GF-D8 (cell line): ENCODE data around the gene RAB35.

Source experiments
- DNase-seq: peaks from one replicate; lab custom pipeline; 2025; lab: John Stamatoyannopoulos, UW

Gene RAB35

GRCh38 chr12:120116441-120116791 lies at the start of gene RAB35:
Gene RAB35, minus strand, starts transcription at chr12:120116753. Its CDS starts 103 bp downstream, at chr12:120116650.
- DNase-seq = no peak

DNA sequence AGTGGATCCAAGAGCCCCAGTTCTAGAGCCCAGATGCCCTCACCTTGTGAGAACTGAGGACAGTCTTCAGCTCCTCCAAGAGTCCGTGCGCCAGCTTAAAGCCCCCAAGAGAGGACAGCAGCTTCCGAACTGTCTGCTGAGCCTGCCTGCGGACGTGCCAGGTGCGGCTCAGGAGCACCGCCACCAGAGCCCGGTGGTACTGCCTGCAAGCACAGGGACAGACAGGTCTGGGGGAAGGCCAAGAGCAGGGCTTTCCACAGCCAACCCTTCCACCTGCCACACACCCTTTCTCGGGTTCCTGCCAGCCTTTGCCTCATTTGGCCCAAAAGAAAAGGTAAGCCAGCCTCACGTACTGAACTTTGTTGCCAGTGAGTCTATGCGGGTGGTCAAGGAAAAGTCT lies 47.7 kb upstream of the RAB35 start:
- DNase-seq = no peak

GRCh38 chr12:120162763-120163162 lies 46.2 kb upstream of the RAB35 start:
- no peak for DNase-seq

GRCh38 chr12:120161852-120162251 lies 45.3 kb upstream of the RAB35 start:
- DNase-seq = no peak

DNA sequence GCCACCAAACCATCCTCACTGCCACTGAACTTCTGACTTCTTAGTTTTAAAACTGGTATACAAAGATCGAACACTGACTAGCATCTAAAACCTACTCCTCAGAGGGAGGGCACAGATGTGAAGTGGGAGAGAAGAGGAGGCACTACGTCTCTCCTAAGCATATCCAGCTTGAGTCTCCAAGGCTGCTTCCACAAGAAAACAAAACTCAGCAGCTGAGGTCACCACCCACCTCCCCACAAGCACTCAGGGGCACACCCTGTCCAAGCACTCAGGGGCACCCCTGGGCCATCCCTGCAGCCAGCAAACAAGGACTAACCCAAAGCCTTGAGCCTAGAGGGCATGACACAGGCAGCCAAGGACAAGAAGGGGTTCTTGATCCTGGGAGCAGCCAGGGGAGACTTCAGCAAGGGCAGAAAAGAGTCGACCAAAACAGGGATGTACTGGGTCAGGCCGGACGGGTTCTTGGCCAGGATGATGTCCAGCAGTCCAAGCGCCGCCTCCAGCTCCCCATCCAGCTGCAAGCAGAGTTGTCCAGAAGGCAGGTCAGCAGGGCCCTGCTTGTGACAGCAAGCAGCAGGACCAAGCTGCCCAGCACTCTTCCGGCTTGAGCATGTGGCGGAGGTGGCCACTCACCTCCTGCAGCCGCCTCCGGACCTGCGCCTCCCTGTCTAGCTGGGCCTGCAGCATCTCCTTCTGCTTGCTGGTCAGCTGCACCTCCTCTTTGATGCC lies 43.1 kb upstream of the RAB35 start:
- DNase-seq = no peak

DNA sequence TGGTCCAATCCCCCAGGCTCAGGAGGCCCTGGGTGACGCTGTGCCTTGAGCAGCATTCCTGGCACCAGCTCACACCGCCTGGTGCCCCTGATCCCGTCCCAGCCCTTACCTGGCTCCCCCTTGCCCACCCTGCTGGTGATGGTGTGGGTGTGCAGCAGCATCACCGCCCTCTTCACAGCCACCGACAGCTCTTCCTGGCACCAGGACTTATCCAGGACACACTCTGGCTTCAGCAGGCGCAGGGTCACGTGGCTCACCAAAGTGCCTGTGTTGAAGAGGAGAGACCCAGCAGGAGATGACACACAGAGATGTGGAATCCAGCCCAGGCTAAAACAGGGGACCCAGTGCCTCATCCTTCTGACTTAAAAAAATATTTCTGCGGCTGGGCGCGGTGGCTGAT lies 41.8 kb upstream of the RAB35 start:
- no peak for DNase-seq

GRCh38 chr12:120157678-120158077 lies 41.1 kb upstream of the RAB35 start:
- DNase-seq = no peak

DNA sequence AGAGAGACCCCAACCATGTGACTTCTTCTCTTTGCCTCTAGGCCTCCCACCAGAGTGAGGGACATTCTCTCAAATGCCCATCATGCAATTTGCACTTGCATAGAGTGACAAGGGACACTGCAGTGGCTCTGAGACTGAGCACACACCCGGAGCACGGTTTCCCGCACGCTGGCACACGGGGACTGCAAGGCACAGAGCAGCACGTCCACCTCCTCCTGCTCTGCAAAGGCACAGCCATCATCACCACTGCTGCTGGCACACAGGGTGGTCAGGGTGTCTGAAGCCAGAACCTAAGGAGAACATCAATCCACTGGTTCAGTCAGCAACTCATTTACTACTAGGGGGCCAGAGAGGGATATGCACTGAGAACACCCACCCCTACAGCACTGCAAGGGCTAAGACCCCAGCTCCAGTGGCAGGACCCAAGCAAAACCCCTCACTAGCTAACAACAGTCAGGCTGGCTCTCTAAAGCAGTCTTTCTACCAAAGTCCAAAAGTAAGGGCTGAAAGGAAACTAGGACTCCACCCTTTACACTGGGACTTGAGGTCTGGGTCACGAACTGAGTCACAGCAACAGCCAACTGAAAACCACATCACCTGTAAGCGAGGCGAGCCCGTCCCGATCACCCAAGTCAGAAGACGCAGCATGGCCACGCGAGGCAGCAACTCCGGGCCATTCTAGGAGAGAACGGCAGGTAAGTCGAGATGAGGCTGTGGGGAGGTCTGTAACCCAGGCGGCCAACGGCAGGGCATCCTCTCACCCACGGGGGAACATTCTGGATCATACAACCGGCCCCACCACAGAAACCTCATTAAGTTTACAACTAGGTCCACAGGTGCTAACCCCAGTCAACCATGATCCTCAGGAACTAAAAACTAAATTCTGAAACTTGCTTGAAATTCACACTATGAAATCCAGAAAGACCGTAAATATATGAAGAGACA lies 40.0 kb upstream of the RAB35 start:
- DNase-seq = no peak

DNA sequence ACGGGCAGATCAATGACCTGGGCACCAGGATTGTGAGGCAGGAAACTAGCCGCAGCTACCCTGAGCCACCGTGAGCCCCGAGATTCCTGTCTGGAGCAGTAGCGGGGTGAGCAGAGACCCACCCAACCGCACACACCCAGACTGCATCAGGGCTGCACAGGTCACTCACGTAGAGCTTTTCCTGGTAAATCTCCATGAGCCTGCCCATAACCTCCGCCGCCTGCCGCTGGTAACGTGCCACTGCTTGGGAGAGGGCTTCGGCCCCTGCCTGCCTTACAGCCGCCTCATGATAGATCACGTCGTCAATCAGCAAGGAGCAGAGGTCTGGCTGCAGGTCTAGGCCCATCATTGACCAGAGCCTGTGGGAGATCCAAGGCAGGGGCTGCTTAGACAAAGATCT lies 38.5 kb upstream of the RAB35 start:
- DNase-seq = no peak

DNA sequence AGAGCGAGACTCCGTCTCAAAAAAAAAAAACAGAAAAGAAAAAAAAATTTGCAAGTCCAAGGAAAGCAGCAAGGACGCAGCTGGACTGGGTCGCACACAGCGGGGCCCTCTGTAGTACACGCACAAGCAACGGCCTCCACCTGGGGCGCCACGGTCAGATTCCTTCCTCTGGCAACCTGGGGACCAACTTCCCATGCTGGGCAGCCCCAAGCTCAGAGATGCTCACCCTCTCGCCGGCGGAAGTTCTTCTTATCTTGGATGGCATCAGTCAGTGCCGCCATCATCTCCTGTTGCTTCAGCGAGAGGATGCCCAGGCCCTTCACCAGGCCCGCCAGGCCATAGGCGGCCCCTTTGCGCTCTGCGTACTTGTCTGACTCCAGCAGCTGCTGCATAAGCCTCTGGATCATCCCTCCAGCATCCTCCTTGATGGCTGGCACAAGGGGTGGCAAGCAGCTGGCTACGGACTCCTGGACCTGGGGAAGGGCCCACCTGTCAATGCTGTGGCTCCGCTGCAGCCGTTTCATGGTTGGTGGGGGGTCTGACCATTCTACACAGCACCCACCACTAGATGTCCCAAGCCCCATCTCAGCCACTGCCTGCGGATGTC lies 34.5 kb upstream of the RAB35 start:
- no peak for DNase-seq

- no peak for DNase-seq
Observed at GRCh38 chr12:120148011-120148410, 31.5 kb upstream of the RAB35 start.

DNA sequence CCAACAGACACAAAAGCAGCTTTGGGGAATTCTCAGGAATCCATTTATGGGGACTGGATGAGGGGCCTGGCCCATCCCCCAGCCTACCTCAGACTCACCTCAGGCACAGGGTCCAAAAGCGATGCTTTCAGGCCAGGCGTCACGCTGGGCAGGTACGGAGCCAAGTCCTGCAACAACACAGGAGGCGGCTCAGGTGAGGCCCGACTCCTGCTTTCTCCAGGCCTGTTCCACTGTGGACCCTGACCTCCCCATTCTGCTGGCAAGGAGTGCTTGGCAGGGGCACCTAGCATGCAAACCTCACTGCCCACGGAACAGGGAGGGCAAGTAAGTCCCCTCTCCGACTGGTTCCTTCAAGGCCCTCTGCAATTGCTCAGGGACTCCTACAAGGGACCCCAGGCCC lies 28.6 kb upstream of the RAB35 start:
- no peak for DNase-seq

- no peak for DNase-seq
Observed at GRCh38 chr12:120144215-120144614, 27.7 kb upstream of the RAB35 start.

- no peak for DNase-seq
Observed at GRCh38 chr12:120142231-120142877, 25.8 kb upstream of the RAB35 start.

DNA sequence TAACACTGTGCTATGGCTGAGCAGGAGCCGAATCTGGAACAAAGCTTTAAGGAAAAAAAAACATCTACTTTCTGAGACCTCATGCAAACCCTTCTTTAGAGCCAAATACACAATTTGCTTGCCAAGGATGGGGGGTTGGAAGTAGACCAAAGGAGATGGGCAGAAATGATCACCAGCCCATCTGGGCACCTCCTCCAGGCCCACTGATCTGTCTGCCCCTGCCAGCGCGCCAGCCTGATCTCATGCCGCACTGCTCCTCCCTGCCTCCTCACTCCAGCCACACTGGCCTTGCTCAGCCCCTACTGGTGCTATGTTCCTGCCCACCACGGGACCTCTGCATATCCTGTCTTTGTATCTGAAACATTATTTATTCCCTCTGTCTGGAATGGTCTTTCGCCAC lies 24.8 kb upstream of the RAB35 start:
- DNase-seq = no peak

GRCh38 chr12:120140603-120141002 lies 24.1 kb upstream of the RAB35 start:
- no peak for DNase-seq

GRCh38 chr12:120139958-120140357 lies 23.4 kb upstream of the RAB35 start:
- no peak for DNase-seq

DNA sequence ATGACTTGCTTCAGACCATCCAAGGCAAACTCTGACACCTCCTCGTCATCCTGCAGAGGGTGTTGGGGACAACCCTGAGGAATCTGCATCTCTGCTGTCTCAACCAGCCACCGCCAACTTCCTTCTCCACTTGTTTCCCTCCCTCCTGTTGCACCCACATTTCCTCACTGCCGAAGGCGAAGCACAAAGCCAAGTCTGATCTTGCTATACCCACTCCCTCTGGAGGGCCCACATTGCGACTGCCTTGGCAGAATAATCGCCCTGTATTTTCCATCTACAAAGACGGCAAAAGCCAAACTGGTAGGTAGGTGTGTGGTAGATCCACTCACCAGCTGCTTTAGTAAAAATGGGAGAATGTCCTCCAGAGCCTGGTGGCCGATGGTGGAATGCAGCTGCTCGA lies 21.8 kb upstream of the RAB35 start:
- DNase-seq = no peak

- no peak for DNase-seq
Observed at GRCh38 chr12:120137833-120138232, 21.3 kb upstream of the RAB35 start.

DNA sequence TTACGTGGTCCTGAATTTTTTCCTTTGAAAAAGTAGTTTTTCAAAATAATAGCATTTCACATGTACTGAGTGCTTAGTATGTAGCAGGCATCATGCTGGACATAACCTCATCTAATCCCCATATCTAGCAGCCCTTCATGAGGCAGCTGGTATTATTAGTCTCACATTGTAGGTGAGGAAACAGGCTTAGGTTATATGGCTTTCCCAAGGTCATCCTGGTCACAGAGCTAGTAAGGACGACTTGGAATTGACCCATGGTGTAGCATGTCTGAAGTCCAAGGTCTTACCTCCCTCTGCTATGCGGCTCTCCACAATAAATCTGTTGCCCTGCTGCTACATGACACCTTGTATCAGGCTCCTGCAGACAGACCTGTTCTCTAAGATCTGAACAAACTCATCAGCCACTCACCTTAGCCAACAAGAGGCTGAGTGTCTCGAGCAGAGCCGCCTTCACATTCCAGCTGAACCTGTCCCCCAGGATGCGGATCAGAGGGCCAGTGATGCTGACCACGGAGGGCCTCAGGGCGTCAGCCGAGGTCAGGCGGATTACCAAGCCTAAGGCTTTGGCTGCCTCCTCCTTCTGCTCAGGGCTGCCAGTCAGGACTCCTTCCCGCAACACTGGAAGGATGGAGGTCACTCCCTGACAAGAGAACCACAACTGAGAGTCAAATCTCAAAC lies 19.7 kb upstream of the RAB35 start:
- no peak for DNase-seq

- no peak for DNase-seq
Observed at GRCh38 chr12:120134307-120134980, 17.9 kb upstream of the RAB35 start.
